ENCODE data around the gene ZNF205.

DNA sequence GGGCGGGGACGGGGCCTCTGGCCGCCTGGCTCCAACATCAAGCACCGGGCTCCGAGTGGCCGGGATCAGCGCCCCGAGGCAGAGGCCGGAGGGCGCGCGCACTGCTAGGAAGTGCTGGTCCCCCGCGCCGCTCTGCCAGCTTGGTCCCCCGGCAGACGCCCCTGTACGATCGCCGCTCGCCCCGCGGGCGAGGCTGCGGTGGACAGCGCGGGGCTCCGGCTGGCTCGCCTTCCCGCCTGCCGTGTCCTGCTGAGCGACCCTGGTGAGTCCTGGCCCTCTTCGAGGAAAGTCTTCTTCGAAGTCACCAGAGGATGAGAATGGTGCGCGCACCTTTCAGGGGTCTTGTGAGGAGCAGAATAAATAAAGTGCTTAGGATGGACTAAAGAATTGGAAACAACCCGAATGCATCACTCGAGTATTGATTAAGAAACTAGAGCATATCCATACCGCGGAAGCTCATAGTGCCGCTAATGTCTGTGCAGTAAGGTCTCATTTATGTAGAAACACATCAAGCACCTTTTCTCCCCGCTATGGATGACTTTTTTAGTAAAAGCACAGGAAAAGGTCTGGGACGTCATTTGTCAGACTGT, 22.8 kb downstream of the ZNF205 start:
- TF ChIP-seq, protein P1, sequence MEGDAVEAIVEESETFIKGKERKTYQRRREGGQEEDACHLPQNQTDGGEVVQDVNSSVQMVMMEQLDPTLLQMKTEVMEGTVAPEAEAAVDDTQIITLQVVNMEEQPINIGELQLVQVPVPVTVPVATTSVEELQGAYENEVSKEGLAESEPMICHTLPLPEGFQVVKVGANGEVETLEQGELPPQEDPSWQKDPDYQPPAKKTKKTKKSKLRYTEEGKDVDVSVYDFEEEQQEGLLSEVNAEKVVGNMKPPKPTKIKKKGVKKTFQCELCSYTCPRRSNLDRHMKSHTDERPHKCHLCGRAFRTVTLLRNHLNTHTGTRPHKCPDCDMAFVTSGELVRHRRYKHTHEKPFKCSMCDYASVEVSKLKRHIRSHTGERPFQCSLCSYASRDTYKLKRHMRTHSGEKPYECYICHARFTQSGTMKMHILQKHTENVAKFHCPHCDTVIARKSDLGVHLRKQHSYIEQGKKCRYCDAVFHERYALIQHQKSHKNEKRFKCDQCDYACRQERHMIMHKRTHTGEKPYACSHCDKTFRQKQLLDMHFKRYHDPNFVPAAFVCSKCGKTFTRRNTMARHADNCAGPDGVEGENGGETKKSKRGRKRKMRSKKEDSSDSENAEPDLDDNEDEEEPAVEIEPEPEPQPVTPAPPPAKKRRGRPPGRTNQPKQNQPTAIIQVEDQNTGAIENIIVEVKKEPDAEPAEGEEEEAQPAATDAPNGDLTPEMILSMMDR (IDR thresholded peaks at IDR 0.05) = peak in 1 of 4 experiments; percentile 25
- no peak for TF ChIP-seq POLR2A (IDR thresholded peaks at IDR 0.05)
